Stimulated activated CD4-positive, alpha-beta T cell treated with anti-CD3 and anti-CD28 coated beads, Interleukin-1b, Interleukin-23, amount 100 ng/mL, for 1 hour (primary cell): ENCODE data around the gene NGF.

ENCODE experiments used
- DNase-seq, 2 donors: peaks; one replicate each; pipeline ENCODE4 v3.0.0-alpha.2; 2020; ENCODE audit warnings: low read depth in 2 of 2

Gene NGF

DNA sequence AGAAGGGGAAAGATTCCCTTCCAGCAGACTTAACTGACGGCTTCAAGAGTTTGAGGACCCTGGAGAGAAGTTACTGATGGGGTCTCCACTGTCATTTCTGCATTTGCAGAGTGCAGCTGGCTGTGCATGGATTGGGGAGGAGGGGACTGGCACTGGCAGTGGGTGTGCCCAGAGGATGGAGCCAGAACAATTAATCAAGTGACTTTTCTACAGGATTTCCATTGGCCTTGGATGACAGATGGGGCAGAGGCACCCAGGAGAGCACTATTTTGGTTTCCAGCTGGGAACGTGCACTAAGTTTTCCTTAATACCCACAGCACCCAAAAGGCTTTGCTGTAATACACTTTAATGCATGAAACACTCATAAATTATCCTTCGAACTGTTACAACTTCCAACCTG, 1.3 kb downstream of the NGF start:
- no peak for DNase-seq

DNA sequence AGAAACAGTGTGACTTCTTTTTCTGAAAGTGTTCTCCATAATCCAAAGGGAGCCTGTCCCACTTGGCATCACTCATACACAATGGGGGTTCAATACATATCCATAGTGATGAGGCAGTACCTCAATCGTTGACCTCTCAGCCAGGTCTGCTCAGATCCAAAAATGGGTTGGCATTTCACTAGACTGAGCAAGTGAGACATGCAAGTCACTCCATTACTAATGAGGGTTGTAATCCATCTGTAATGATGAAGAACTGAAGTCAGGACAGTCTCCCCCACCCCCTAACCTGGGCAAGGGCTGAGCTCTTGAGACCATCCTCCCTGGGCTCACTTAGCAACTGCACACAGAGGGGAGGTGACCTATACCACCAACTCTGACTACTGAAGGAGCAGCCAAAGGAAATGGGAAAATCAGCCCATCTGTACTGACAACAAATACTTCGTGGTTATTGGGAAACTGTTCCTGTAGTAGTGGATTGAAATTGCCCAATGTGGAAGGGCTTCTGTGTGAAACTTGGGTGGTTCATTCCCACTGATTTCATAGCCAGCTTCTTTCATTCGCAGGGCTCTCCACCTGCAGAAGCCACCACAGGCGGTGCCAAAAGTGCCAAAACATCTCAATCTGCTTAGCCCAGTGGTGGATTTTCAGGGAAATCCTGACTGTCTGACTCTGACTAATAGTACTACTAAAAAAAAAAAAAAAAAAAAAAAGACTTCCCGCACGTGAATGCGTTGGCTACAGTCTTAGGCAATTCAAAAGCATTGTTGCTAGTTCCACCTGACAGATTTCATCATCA, 5.0 kb downstream of the NGF start:
- no peak for DNase-seq

DNA sequence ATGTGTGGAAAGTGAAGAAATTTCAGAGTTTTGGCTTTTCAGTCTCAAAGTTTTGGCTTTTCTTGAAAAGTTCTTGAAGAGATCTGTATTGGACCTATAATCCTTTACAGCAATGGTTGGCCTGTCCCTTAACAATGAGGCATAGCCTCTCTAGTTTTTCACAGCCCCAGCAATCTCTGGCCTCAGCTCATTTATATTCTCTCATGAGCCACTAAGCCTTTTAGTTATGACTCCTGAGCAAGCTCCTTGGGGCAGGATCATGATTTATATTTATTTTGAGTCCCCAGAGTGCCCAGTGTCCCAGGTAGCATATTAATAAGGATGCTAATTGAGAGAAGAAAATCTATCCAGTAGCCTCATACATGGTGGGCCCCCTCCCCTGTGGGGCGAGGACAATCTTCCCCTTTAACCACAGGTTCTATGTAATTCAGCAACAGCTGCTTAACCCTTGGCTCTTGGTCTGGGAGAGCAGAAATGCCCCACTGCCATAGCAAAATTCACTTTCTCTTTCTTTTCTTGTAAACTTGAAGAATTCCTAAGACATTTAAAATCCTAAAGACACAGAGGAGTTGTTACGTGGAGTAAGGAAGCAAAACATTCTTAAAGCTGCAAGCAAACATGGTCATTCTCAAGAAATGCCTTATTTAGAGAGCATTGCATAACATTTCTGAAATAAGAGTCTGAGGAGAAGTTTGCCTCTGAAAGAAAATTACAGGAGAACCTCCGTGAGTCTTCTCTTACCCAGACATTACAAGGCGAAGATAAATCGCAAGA, 6.3 kb downstream of the NGF start:
- no peak for DNase-seq

DNA sequence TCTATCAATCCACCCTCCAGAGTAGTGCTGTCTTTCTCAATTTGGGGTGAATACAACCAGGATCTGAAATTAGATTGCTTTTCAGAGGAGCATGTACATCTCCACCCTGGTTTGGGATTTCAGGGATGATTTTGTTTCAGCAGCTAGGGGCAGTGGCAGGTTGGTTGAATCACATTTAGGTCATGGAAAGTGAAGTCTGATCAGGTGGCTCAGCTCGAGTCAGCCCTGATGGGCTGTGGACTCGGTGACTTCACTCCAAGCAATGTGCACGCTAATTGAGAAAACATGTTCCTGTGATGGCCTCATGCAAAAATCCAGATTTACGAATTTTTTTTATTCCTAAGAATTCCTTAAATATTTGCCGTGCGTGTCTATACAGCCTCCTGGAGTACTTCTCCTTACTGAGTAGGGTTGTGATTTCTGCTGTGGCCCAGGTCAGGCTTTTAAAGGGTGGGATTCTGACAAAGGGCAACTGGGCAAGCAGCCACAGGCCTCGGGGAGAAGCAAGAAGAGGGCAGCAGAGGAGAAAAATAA, 7.5 kb downstream of the NGF start:
- no peak for DNase-seq

DNA sequence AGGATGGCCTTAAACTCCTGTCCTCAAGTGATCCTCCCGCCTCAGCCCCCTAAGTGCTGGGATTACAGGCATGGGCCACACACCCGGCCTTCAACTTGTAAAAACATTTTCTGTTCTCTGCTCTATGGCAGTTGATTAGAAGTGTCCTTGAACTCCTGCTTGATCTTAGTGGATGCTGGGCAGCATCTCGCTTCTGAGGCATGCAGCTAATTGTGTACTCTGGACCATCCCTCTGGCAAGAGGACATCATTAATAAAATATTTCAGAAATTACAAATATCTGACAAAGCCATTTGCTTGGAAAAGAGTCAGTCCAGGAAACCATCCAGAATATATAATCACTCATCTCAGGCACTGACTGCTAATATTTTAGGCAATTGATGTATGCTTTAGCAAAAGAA, 8.1 kb downstream of the NGF start:
- no peak for DNase-seq

DNA sequence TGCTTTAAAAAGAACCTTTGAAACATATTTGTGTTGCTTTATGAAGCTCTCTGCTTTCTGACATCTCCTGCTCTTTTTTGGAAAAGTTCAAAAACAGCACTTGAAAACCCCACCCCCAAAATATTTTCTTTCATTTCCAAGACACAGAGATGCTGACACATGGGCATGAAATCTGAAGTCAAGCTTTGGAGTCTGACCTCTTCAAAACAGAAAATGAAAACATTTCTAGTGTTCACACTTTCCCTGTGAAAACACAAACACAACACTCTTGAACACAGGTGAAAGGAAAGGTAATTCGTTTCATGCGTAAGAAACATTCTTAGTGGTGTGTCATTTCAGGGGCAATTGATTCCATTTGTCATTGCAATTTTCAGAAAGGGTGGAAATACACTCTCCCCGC, 10.8 kb downstream of the NGF start:
- DNase-seq: no peak

DNA sequence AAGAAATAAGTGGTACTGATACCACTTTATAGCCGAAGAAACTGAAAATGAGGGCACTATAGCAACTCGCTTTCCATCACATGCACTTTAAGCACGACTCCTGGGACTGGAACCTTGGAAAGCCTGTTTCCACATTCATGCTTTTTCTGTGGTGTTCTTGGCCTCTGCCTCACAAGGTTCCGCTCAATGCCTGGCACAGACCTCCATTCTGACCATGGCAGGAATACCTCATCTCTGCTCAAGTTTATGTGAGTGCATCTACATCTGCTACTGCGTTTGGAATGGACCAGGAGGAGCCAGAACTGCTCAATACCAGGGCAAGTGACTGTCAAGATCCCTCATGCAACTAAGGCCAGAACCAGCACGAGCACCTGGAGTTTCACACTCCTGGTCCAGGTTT, 11.6 kb downstream of the NGF start:
- no peak for DNase-seq

DNA sequence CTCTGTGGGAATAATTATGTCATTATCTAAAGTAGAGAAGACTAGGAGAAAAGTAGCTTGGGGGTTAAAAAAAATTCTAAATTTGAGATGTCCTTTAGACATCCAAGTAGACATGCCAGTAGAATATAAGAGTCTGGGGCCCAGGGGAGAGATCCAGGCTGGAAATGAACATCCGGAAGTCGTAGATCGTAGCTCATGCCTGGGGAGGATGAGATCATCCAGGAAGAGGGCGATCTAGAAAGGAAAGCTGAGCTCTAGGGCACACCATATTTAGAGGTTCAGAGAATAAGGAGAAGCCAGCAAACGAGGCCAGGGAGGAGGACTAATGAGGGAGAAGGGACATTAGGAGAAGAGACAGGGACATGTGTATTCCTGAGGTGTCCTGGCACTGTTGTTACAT, 12.2 kb downstream of the NGF start:
- DNase-seq: no peak

DNA sequence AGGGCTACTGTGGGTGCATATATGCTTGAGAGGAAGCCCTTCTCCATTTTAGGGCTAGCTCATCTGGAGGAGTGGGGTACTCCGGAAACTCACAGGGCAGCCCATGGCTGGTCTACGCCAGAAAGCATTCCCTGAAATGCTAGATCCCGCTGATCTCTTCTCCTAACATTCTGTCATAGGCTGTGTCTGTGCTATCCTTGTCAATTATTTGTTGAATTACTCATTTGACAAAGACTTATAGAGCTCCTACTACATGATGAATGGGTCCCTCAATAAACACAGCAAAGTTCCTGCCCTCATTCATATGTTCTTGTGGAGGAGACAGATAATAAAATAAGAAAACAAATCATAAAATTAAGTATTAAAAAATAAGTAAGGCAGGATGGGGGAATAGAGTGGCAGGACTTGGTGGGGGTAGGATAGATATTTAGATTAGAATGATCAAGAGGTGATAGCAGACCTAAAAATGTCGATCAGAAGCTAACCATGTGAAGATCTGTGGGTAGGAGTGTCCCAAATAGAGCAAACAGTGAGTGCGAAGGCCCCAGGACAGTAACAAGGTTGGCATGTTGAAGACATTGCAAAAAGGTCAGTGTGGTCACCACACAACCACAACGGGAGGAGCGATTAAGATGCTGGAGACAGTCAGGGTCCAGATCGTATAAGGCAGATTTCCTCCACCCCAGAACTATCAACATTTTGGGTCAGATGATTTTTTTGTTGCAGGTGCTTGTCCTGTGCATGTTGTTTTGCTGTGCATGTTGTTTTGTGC, 13.2 kb downstream of the NGF start:
- no peak for DNase-seq

DNA sequence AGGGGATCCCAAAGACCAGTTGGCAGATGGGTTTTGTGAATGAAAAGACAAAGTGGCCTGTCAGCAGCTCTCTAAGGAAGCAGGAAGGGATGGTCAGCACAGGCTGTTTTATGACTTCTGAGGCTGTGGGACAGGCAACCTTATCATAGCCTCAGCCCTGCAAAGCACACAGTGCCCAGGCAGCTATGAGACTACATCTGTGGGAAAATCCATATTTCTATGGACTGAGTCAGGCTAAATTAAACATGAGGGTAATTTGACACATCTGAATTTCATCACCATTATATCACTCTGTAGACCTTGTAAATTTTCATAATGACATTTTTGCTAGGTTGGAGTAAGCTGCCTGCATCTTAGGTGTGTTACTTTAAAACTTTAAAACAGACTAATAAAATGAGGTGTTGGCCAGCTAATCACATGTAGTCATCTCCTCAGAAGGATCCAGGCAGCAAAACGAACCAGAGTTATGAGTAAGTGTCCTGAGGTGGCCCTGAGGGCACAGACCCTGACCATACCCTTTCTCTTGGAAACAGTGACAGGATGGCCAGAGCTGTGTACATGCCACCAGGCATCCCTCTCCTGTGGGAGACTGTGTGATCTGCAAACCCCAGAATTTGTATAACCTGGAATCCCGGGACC, 14.6 kb downstream of the NGF start:
- no peak for DNase-seq

DNA sequence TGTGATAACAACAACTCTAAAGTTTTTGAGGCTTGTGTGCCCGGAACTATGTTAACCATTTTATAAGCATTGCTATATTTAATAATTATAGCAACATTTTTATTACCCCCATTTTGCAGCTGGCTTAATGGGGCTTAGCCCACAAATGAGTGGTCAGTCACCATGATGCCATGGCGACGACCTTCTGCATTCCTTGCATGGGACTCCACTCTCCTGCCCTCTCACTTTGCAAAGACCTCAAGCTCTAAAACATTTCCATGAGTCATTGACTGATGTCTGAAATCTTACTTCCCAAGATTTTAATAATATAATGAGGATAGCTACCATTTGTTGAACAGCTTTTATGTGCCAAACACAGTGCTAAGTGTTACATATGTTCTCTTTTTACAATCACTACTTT, 15.4 kb downstream of the NGF start:
- DNase-seq: no peak

DNA sequence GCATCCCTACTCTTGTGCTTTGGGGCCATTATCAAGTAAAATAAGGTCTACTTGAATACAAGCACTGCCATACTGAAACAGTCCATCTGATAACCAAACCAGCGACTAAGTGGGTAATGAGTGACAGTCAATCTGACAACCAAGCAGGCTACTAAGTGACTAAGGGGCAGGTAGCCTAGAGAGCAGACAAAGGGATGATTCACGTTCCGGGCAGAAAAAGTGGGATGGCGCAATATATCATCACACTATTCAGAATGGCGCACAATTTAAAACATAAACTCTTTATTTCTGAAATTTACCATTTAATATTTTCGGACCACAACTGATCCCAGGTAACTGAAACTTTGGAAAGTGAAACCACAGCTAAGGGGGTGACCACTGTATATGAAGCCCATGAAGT, 17.7 kb downstream of the NGF start:
- DNase-seq: no peak

DNA sequence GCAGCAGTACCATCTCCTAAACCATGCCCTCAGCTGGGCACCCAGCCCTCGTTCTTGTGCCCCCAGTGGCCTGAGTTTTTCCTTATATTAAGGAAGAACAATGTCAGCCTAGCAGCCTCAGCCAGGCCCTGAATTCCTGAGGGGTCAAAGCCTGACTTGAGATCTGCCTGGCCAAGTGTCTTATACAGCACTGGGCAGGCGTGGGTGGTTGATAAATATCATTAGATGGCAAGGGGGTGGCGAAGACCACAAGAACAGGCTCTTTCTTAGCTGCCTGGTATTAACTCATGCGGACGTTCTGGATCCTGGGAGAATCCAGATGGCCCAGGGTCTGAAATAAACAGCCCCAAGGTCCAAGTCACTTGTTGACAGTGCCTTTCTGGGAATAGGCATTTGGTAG, 18.3 kb downstream of the NGF start:
- no peak for DNase-seq

DNA sequence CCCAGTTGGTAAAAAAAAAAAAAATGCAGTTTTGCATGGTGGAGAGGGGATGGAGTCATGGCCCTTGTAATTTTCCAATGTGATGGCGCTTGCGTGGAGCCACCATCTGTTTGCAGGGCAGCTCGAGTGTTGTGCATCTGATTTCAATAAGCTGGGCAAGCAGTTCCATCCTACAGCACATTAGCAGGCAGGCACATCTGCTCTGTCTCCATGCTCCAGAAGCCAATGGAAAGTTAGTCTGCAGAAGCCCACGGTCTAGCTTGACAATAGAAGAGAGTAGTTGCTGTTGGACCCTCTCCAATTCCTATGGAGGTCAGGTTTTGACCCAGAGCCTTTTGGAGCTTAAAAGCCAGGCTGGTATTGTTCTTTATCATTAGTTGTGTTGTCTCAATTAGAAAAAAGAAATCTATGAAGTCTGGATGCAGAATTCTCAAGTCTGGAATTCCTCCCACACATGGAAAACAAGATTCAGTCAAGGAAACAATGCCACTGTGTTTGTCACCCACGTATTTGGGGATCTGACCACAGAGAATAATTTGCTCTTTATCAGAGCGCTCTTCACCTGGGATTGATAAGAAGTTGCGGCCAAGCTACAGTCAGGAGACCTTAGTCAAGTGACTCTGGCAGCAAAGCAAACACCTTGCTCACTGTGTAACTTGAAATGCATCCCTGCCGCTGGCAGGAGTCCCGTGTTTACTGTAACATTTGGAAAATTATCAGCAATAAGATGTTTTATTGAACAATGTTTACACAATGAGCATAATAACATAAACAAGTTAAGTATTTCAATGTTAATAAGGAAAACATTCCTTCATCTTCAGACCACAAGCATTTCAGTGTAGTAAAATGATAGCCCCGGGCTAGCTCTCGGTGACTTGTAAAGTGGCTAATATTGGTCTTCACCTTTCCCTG, 20.7 kb downstream of the NGF start:
- DNase-seq: no peak

DNA sequence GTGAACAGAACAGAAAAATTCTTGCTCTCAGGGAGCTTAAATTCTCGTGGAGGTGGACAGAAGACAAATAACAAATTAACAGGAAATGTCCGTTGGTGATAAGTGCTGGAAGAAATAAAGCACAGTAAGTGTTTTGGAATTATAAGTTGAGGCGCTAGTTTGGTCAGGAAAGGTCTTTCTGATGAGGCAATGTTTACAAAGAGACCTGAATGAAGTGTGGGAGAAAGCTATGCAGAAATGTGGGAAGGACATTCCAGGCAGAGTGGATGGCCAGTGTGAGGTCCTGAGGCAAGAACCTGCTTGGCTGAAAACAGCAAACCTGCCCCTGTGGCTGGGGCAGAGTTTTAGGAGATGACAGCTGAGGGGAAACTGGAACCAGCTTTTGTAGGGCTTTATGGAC, 23.3 kb downstream of the NGF start:
- no peak for DNase-seq

DNA sequence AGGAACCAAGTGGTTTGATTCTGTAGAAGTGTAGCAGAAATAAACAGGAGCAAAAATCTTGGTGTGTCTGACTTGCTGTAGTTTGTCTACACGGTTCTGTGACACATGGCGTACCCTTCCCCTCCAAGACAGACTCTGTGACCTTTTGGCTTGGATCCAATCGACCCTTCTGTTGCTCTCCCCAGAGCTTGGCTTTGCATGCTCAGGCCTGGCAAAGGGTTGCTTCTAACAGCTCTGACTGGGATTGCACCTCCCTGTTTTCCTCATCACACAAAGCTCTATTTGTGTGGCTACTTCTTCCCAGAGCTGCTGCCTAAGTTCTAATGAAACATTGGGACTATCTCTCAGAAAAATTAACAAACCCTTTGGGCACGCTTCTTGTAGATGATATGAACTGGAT, 24.0 kb downstream of the NGF start:
- no peak for DNase-seq

DNA sequence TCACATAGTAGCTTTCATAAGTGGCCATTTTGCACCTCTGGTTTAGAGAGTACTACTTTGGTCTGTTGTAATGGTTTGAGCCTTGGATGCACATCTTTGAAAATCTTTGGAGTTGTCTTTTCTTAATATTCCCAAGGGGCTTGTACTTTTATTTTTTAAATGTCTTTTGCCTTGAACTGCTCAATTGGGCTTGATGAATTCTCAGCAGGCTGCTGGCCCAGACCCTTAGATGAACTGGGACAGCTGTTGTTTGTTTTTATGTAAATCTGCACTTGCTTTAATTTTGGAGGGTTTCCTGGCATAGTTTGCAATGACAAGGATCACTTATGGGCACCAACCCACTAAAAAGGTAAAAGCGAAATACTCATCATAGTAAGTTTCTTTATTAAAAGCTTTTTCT, 24.9 kb downstream of the NGF start:
- no peak for DNase-seq

DNA sequence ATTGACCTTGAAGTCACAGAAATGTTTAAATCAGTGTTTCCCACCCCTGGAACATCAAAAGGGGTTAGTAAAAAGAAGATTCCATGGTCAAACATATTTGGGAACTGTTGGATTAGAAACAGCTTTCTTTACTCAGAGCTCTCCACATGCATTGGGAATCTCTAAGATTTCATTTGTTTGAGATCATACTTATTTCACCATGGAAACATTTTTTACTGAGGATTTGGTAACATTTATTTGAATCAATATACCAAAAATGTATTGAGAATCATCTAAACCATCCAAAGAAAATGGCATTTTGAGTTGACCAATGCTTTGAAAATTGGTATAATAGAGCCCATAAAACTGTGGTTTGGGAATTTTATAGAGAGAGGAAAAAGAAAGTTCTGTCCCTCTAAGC, 25.3 kb downstream of the NGF start:
- DNase-seq: no peak

DNA sequence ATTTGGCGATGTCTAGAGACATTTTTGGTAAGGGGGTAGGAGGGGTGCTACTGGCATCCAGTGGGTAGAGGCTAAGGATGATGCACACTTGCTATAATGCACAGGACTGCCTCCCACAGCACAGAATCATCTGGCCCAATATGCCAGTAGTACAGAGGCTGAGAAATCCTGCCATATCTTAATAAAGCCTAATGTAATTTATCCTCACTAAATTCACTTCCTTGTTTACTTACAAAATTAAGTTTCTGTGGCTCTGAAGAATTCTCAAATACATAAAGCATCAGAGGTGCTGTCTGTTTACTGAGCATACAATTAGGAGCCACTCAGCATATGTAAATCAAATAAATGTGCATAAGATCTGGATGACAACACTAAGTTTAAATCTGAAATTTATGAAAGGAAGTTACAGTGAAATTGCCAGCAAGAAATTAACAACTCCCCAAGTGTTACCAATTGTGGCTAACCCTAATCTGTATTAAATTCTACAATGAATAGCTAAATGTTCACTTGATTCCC, 26.5 kb downstream of the NGF start:
- DNase-seq: no peak

DNA sequence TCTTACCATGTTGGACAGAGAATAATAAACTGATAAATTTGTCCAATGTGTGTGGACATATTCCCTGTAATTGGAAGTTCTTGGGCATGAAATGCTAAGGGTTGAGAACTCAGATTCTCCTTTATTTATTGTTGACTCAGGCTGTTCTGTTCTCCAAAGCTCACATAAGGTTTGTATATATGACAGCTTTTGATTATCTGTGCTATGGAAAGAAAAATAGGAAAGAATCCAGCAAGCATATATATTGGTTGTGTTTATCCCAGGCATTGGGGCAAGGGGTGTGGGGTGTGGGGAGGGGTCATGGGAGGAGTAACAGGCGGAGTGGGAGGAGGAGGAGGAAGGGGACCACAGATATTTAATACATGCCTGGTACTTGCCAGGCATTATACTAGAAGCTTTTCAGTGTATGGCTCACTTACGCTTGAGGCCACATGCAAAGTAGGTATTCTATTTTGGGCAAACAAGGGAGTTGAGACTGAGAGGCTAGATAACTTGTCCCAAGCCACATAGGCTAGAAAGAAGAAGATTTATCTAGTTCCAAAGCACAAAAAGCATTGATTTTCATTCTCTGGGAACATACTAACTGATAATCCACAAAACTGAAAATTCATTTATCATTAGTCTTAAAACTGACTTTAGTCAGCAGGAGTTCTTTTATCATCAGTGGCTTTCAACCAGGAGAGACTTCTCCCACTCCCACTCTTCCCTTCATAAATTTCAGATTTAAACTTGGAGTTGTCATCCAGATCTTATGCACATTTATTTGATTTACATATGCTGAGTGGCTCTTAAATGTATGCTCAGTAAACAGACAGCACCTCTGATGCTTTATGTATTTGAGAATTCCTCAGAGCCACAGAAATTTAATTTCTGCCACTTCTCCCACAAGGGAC, 27.2 kb downstream of the NGF start:
- DNase-seq: no peak
